Camera-type eye (tissue), 1 donor: Measurements from ENCODE around the gene PRR20E. TPM values are rescaled to one million over a fixed set of nuclear protein-coding genes. Genes with fewer than 3 reads are reported as not detected.

Experiments
- total RNA-seq: library from RNA; depleted of rRNA; stranded (reverse); fragments of >200 nt; gene quantifications from one replicate; pipeline ENCODE4 v1.2.3, GENCODE V29; 2014

Gene PRR20E
- total RNA-seq = not detected

GRCh38 chr13:57166897-57167296 is at the start of gene PRR20E:
PRR20E (plus strand) TSS chr13:57167197; CDS start chr13:57167584, 387 bp downstream.

GRCh38 chr13:57140235-57140968 is 26.6 kb upstream of the PRR20E start, which contains the start of gene PRR20A:
PRR20A (plus strand) TSS chr13:57140918; CDS start chr13:57141305, 387 bp downstream.

GRCh38 chr13:57147188-57147587 is 19.8 kb upstream of the PRR20E start, which contains the start of gene PRR20B:
PRR20B (plus strand) TSS chr13:57147488; CDS start chr13:57147875, 387 bp downstream.

GRCh38 chr13:57153761-57154160 is 13.2 kb upstream of the PRR20E start, which contains the start of gene PRR20C:
PRR20C (plus strand) TSS chr13:57154061; CDS start chr13:57154448, 387 bp downstream.

GRCh38 chr13:57160332-57160731 is 6.7 kb upstream of the PRR20E start, which contains the start of gene PRR20D:
PRR20D (plus strand) TSS chr13:57160632; CDS start chr13:57161019, 387 bp downstream.

Other genes starting within 250 kb of the PRR20E start
- gene PRR20A, start 26.3 kb upstream of the PRR20E start, total RNA-seq = not detected
- not detected for gene PRR20B, start 19.7 kb upstream of the PRR20E start, total RNA-seq
- gene PRR20C, start 13.1 kb upstream of the PRR20E start, total RNA-seq = not detected
- not detected for gene PRR20D, start 6.6 kb upstream of the PRR20E start, total RNA-seq